GM12873 (cell line): ENCODE measurements around the gene SMARCC1.

Source experiments
- CTCF ChIP-seq: IDR thresholded peaks from 2 replicates; pipeline ENCODE4 v1.5.1; 2012; ENCODE audit warnings: low read depth, mild to moderate bottlenecking, moderate library complexity, low read length, control low read depth; ENCODE audit not compliant: insufficient read depth; ENCODE audit errors: missing control alignments

Gene SMARCC1

DNA sequence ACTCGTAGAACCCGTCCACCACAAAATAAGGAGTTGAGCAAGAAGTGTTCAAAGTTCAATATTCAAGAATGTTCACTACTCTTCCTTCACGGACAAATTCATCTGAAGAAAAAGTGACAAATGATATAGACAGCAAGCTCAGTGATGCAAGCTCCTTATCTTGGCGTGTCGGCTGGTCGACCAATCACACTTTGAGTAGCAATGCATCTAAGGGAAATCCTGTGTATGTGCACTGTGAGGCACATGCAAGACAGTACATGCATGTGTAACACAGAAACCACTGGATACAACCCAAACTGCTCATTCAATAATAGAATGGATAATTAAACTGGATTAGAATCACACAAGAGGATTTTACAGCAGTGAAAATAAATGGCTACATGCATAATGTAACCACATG, 138.6 kb downstream of the SMARCC1 start:
- TF ChIP-seq CTCF: no peak

DNA sequence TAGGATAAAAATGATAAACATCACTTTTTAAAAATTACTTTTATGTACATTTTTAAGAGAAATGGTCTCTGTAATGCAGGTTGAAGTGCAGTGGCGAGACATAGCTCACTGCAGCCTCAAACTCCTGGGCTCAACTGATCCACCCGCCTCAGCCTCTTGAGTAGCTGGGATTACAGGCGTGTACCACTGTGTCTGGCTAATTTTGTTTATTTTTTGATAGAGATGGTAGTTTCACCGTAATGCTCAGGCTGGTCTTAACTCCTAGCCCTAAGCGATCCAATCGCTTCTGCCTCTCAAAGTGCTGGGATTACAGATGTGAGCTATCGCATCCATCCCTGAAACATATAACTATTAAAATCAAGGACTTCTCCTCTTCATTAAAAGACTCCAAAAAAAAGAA, 140.0 kb downstream of the SMARCC1 start:
- no peak for TF ChIP-seq CTCF

DNA sequence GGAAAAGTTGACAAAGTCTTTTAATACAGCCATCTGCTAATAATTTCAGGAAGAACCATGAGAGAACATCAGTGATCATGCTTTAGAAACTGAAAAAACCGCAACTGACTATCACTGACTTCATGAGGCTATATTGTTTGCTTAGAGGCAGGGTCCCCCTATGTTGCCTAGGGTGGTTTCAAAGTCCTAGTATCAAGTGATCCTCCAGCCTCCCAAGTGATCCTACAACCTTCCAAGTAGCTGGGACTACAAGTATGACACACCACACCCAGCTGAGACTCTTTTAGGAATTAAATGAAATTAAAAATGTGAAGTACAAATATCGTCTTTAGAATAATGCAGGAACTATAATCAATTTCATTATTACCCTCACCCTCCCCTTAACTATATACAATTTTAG, 144.8 kb downstream of the SMARCC1 start:
- TF ChIP-seq CTCF: no peak

- TF ChIP-seq CTCF: no peak
Measured at GRCh38 chr3:47636225-47636624, 145.5 kb downstream of the SMARCC1 start.

DNA sequence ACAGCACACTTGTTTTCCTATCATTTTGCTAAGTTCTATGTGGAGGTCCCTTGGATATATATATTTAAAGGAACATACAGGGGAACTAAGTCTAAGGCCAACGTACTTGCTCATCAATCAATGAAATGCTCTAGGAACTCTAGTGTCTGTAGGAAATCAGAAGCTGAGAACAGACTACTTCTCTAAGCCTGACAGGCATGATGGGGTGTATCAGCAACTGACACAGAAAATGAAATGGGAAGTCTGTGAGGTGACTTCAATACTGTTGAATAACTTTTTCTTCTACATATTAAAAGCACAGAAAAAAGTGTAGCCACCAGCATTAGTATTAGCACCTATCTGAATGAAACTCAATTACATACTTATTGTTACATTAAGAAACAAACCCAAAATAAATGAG, 146.2 kb downstream of the SMARCC1 start:
- TF ChIP-seq CTCF: no peak

GRCh38 chr3:47634996-47635395, 146.7 kb downstream of the SMARCC1 start:
- TF ChIP-seq CTCF: no peak

- no peak for TF ChIP-seq CTCF
Measured at GRCh38 chr3:47630810-47631209, 150.9 kb downstream of the SMARCC1 start.
